KMS-11 (cell line): Measurements from ENCODE around the gene TMEM163.

Source experiments
- H2AFZ ChIP-seq: fragments of 200-600 bp; sonication (generic); 2 replicates; pipeline ENCODE4 v1.6.1; 2016; ENCODE audit warnings: antibody characterized with exemption, mixed run types, low read depth
- H3K27ac ChIP-seq: fragments of 200-600 bp; sonication (generic); 2 replicates; pipeline ENCODE4 v1.6.1; 2016; ENCODE audit warnings: mild to moderate bottlenecking, mixed run types
- H3K27me3 ChIP-seq: fragments of 200-600 bp; sonication (generic); 2 replicates; pipeline ENCODE4 v1.6.1; 2017; ENCODE audit warnings: mild to moderate bottlenecking, low read depth, mixed run types, moderate library complexity; ENCODE audit not compliant: insufficient read depth
- H3K36me3 ChIP-seq: fragments of 200-600 bp; sonication (generic); 2 replicates; pipeline ENCODE4 v1.6.1; 2017; ENCODE audit warnings: mild to moderate bottlenecking, mixed run types; ENCODE audit not compliant: insufficient read depth
- H3K4me1 ChIP-seq: fragments of 200-600 bp; sonication (generic); 2 replicates; pipeline ENCODE4 v1.6.1; 2016; ENCODE audit warnings: mild to moderate bottlenecking, low read depth, mixed run types; ENCODE audit not compliant: poor library complexity, severe bottlenecking
- H3K4me2 ChIP-seq: fragments of 200-600 bp; sonication (generic); 2 replicates; pipeline ENCODE4 v1.7.0; 2016; ENCODE audit warnings: mild to moderate bottlenecking, mixed run types
- H3K4me3 ChIP-seq: fragments of 200-600 bp; sonication (generic); IDR thresholded peaks from 2 replicates; pipeline ENCODE4 v1.6.1; 2017; ENCODE audit warnings: low read depth, low read length, mixed read lengths; ENCODE audit not compliant: insufficient read depth
- H3K79me2 ChIP-seq: fragments of 200-600 bp; sonication (generic); 2 replicates; pipeline ENCODE4 v1.6.1; 2016; ENCODE audit warnings: low read depth, mixed run types; ENCODE audit not compliant: insufficient read depth
- H3K9ac ChIP-seq: fragments of 200-600 bp; sonication (generic); 2 replicates; pipeline ENCODE4 v1.6.1; 2016; ENCODE audit warnings: mild to moderate bottlenecking, mixed run types
- H4K20me1 ChIP-seq: fragments of 200-600 bp; sonication (generic); 2 replicates; pipeline ENCODE4 v1.6.1; 2016; ENCODE audit warnings: mild to moderate bottlenecking, mixed run types; ENCODE audit not compliant: insufficient read depth
- TF ChIP-seq, protein P1 (sequence below): fragments of 200-600 bp; sonication (generic); conservative IDR thresholded peaks from 2 replicates; pipeline ENCODE4 v1.6.1; 2017; ENCODE audit warnings: low read depth, mild to moderate bottlenecking, antibody characterized with exemption, low read length, moderate library complexity, mixed read lengths

TMEM163 gene

GRCh38 chr2:134668821-134669220, 50.0 kb downstream of the TMEM163 start:
- Histone ChIP-seq H3K36me3 (no peaks in the 10 kb centered on the region), H3K9ac (no peak overlapping the region), H3K27me3 (no peaks in the 10 kb centered on the region), H3K4me1 (no peaks in the 10 kb centered on the region), H2AFZ (no peak overlapping the region), H3K27ac (no peak overlapping the region), H3K79me2 (no peaks in the 10 kb centered on the region), H4K20me1 (no peaks in the 10 kb centered on the region), H3K4me2 (no peak overlapping the region), H3K4me3 (no peak overlapping the region)
- TF ChIP-seq, protein P1, sequence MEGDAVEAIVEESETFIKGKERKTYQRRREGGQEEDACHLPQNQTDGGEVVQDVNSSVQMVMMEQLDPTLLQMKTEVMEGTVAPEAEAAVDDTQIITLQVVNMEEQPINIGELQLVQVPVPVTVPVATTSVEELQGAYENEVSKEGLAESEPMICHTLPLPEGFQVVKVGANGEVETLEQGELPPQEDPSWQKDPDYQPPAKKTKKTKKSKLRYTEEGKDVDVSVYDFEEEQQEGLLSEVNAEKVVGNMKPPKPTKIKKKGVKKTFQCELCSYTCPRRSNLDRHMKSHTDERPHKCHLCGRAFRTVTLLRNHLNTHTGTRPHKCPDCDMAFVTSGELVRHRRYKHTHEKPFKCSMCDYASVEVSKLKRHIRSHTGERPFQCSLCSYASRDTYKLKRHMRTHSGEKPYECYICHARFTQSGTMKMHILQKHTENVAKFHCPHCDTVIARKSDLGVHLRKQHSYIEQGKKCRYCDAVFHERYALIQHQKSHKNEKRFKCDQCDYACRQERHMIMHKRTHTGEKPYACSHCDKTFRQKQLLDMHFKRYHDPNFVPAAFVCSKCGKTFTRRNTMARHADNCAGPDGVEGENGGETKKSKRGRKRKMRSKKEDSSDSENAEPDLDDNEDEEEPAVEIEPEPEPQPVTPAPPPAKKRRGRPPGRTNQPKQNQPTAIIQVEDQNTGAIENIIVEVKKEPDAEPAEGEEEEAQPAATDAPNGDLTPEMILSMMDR, result no peak

GRCh38 chr2:134667541-134667940, 51.3 kb downstream of the TMEM163 start:
- TF ChIP-seq, protein P1, result no peak
- Histone ChIP-seq H3K27ac (no peak overlapping the region), H4K20me1 (no peaks in the 10 kb centered on the region), H3K4me3 (no peak overlapping the region), H3K36me3 (no peaks in the 10 kb centered on the region), H3K27me3 (no peaks in the 10 kb centered on the region), H3K4me1 (no peaks in the 10 kb centered on the region), H3K4me2 (no peak overlapping the region), H3K9ac (no peak overlapping the region), H2AFZ (no peak overlapping the region), H3K79me2 (no peaks in the 10 kb centered on the region)

DNA sequence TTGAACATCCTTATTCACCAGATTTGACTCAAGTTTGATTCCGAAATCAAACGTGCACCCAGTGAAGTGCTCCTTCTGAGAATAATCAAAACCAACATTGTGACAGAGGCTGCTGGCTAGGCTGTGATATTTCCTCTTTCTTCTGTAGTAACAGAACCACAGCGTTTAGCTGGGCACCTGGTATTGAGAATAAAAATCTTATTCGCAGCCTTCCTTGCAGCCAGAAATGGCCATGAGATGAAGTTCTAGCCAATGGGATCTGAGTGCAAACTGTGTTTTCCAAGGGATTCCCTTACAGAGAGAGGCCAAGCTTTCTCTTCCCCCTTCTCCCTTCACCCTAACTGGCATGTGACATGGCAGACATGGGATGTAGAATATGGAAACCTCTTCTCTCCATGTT, 51.7 kb downstream of the TMEM163 start:
- H3K9ac ChIP-seq, result no peak overlapping the region
- no peak overlapping the region for H2AFZ ChIP-seq
- no peaks in the 10 kb centered on the region for H4K20me1 ChIP-seq
- TF ChIP-seq, protein P1, result no peak
- H3K27me3 ChIP-seq, result no peaks in the 10 kb centered on the region
- H3K4me3 ChIP-seq, result no peak overlapping the region
- no peaks in the 10 kb centered on the region for H3K79me2 ChIP-seq
- no peaks in the 10 kb centered on the region for H3K4me1 ChIP-seq
- H3K4me2 ChIP-seq, result no peak overlapping the region
- no peaks in the 10 kb centered on the region for H3K36me3 ChIP-seq
- H3K27ac ChIP-seq, result no peak overlapping the region

GRCh38 chr2:134665727-134666506, 52.9 kb downstream of the TMEM163 start:
- TF ChIP-seq, protein P1, result no peak
- no peaks in the 10 kb centered on the region for H3K27me3 ChIP-seq
- H4K20me1 ChIP-seq, result no peaks in the 10 kb centered on the region
- no peak overlapping the region for H2AFZ ChIP-seq
- no peak overlapping the region for H3K4me2 ChIP-seq
- no peaks in the 10 kb centered on the region for H3K4me1 ChIP-seq
- H3K27ac ChIP-seq, result no peak overlapping the region
- no peak overlapping the region for H3K9ac ChIP-seq
- no peak overlapping the region for H3K4me3 ChIP-seq
- no peaks in the 10 kb centered on the region for H3K36me3 ChIP-seq
- no peaks in the 10 kb centered on the region for H3K79me2 ChIP-seq
